Stimulated activated naive CD8-positive, alpha-beta T cell treated with anti-CD3 and anti-CD28 coated beads, Interleukin-15, amount 100 ng/mL, for 72 hours (primary cell): ENCODE measurements around the gene ERGIC1.

ENCODE experiments used
- ATAC-seq: fragments of 150-1000 bp; cut with Tn5 transposase; 2 replicates; pipeline ENCODE4 v1.10.0; 2021; ENCODE audit warnings: mild to moderate bottlenecking, moderate library complexity
- DNase-seq, 2 donors: peaks; one replicate each; pipeline ENCODE4 v3.0.0; 2021 to 2022
- H3K27ac Mint-ChIP-seq, 2 donors: one replicate each; pipeline ENCODE4 v1.8.0; 2022; ENCODE audit warnings: mild to moderate bottlenecking in 2 of 2, mixed read lengths in 2 of 2, moderate library complexity in 2 of 2
- H3K27me3 Mint-ChIP-seq: one replicate; pipeline ENCODE4 v1.8.0; 2022; ENCODE audit warnings: mixed read lengths
- H3K4me1 Mint-ChIP-seq: one replicate; pipeline ENCODE4 v1.8.0; 2022; ENCODE audit warnings: mild to moderate bottlenecking, mixed read lengths
- H3K4me3 Mint-ChIP-seq, 2 donors: one replicate each; pipeline ENCODE4 v1.8.0; 2022; ENCODE audit warnings: mild to moderate bottlenecking in 2 of 2, mixed read lengths in 2 of 2, moderate library complexity in 1 of 2
- H3K9me3 Mint-ChIP-seq, 2 donors: one replicate each; pipeline ENCODE4 v1.8.0; 2022; ENCODE audit warnings: mixed read lengths in 2 of 2

ERGIC1 gene

DNA sequence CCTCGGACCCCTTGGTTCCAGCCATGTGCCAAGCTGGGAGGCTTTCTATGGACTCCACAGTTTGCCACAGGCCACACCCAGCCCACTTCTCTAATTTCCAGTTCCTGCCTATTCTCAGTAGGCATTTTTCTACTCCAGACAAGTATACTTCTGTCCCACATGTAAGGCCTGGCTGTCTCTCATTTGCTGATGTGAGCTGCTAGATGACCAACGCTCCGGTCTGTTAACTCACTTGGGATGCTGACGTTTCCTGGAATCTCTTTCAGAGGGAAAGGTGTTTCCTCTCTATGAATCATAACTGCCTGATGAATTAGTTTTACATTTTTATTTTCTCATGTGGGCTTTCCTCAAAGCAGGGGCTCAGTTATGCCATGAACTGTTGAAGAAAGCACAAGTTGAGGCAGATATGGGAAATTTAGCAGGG lies 36.3 kb downstream of the ERGIC1 start:
- Mint-ChIP-seq H3K27ac (no peak overlapping the region), H3K27me3 (no peaks in the 10 kb centered on the region), H3K9me3 (no peaks in the 10 kb centered on the region), H3K4me1 (peaks cover 41% of the 10 kb centered on the region), H3K4me3 (no peak overlapping the region)
- no peak for ATAC-seq
- DNase-seq: no peak

DNA sequence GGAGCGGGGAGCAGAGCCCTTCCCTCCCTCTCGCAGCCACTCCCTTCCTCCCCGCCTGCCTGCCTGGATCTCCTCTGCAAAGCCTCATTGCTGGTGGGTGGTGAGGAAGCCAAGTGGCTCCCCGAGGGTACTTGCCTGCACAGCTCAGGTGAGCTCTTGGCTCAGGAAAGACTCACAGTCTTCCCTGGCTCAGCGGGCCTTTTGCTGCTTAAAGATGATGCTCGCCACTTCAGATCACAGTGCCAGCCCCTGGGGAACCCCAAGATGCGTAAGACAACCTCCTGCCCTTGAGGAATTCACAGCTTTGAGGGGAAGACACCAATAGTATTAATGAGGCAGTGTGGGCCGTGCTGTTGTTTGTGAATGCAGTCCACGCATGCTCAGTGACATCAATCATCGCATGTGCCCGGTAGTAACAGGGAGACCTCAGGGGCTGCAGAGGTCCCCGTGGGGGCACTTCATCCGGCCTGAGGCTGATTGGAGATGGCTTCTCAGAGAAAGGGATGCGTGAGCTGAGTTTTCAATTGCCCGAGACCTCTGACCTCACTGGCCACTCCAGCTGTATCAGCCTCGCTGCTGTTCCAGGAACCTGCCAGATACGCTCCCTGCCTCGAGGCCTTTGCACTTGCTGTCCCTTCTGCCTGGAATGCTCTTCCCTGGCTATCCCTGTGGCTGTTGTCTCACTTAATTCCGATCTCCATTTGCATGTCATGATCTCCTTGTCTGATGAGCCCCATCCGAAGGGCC lies 36.8 kb downstream of the ERGIC1 start:
- ATAC-seq (no peak), DNase-seq (no peak)
- Mint-ChIP-seq H3K4me3 (no peak overlapping the region), H3K27me3 (no peaks in the 10 kb centered on the region), H3K9me3 (no peaks in the 10 kb centered on the region), H3K27ac (no peak overlapping the region), H3K4me1 (peaks cover 39% of the 10 kb centered on the region)

DNA sequence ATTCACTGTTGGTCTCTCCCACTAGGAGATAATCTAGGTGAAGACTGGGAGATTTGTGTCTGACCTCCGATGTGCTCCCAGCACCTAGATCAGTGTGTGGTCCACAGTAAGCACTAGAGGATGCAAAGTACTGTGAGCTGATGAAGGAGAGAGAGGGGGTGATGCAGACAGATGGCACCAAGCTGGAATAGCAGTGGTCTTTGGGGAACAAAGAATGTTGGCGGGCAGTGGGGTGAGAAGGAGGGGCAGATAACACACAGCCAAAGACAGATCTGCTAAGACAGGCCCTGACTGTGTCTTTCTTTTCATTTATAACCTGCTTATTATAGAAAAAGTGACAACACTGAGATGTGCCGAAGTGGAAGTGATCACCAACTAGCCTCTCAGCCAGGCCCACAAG lies 37.5 kb downstream of the ERGIC1 start:
- no peak overlapping the region for H3K4me3 Mint-ChIP-seq
- no peak for ATAC-seq
- no peak overlapping the region for H3K27ac Mint-ChIP-seq
- H3K4me1 Mint-ChIP-seq: peaks cover 35% of the 10 kb centered on the region
- no peaks in the 10 kb centered on the region for H3K9me3 Mint-ChIP-seq
- DNase-seq: no peak
- H3K27me3 Mint-ChIP-seq: no peaks in the 10 kb centered on the region

DNA sequence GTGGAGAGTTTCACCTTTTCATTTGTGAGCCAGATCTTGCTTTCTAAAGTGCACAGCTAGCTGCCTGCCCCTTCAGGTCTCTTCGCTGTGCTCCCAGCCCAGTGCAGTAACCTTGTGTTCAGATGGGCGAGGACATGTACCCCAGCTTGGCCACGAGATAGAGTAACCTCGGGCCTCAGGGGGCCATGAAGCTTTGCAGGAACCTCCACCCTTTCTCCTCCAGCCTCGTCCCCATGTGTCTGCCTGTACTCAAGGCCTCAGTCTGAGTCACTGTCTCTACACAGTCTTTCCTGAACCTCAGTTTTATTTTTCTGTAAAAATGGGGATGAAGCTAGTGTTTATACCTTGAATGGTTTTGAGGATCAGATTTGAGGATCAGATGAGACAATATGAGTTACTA lies 37.9 kb downstream of the ERGIC1 start:
- Mint-ChIP-seq H3K4me1 (peaks cover 31% of the 10 kb centered on the region), H3K27ac (no peak overlapping the region), H3K4me3 (no peak overlapping the region), H3K27me3 (no peaks in the 10 kb centered on the region), H3K9me3 (no peaks in the 10 kb centered on the region)
- ATAC-seq (no peak), DNase-seq (no peak)

DNA sequence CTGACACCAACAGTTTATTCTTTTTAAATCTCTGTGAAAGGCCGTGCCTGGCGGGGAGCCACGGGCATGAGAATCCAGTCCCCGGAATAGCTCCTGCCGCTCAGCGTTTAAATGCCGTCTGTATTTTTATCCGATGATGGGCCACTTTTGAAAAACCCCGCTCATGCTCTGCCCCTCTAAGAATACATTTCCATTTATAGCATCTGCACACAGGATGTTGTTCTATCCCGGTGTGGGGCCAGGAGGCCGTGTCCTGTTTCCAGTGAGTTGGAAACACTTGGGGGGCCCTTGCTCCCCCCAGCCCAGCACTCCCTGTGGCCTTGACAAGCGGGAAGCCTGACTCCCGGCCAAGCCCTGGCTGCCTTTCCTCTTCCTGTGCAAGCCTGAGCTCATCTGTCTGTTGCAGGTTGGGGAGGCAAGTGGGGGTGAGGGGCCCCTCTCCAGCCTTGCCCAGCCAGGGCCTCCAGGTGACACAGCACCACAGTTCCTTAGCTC lies 39.0 kb downstream of the ERGIC1 start:
- peak overlapping the region in 1 of 2 donors; percentile 15 for H3K27ac Mint-ChIP-seq
- no peak for DNase-seq
- no peak overlapping the region for H3K4me3 Mint-ChIP-seq
- H3K4me1 Mint-ChIP-seq: peaks cover 28% of the 10 kb centered on the region
- H3K27me3 Mint-ChIP-seq: no peaks in the 10 kb centered on the region
- no peak for ATAC-seq
- H3K9me3 Mint-ChIP-seq: no peaks in the 10 kb centered on the region

DNA sequence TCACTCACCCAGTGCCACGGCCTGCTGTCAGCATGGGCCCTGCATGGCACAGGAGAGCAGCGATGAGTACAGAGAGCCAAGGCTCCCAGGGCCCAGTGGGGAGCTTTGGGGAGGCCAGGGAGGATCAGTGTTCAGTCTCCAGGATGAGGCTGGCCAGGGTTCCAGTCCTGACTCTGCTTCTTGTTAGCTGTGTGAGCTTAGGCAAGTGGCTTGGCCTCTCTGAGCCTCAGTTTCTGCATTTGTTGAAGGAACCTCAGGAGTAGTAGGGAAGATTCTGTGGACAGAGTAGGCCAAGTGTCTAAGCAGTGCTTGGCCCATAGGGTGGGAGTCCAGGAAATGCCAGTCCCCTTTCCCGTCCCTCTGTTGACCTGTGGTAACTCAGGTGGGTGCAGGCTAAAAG lies 39.5 kb downstream of the ERGIC1 start:
- H3K4me3 Mint-ChIP-seq: no peak overlapping the region
- H3K27me3 Mint-ChIP-seq: no peaks in the 10 kb centered on the region
- H3K27ac Mint-ChIP-seq: no peak overlapping the region
- H3K4me1 Mint-ChIP-seq: peaks cover 25% of the 10 kb centered on the region
- no peaks in the 10 kb centered on the region for H3K9me3 Mint-ChIP-seq
- no peak for ATAC-seq
- DNase-seq: no peak

DNA sequence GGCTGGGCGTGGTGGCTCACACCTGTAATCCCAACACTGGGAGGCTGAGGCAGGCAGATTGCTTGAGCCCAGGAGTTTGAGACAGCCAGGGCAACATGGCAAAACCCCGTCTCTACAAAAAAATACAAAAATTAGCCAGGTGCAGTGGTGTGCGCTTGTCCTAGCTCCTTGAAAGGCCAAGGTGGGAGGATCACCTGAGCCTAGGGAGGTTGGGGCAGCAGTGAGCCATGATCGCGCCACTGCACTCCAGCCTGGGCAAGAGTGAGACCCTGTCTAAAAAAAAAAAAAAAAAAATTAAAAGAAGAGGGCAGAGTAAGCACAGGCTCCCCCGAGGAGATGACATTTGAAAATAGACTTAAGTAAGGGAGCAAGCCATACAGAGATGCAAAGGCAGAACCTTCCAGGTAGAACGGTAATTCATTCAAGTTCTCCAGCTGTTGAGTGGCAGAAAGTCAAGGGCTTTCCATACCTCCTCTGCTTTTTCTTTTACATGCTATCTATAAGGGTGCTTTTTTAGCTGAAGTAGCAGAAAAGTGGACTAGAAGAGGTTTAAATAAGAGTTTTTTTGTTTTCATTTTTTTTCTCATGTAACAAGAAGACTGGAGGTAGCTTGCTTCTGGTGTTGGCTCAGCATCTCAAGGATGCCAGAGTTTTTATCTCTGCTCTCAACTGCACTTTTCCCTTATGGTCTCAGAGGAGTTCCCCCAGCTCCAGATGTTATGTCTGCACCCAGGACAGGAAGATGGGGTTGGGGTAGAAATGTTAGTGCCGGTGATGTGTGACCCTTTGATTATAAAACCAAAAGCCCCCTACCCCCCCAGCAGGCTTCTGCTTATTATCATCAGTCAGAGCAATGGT lies 40.8 kb downstream of the ERGIC1 start:
- H3K9me3 Mint-ChIP-seq: no peaks in the 10 kb centered on the region
- no peak for ATAC-seq
- peaks cover 16% of the 10 kb centered on the region for H3K4me1 Mint-ChIP-seq
- H3K27ac Mint-ChIP-seq: no peak overlapping the region
- no peak overlapping the region for H3K4me3 Mint-ChIP-seq
- DNase-seq: no peak
- H3K27me3 Mint-ChIP-seq: no peaks in the 10 kb centered on the region

DNA sequence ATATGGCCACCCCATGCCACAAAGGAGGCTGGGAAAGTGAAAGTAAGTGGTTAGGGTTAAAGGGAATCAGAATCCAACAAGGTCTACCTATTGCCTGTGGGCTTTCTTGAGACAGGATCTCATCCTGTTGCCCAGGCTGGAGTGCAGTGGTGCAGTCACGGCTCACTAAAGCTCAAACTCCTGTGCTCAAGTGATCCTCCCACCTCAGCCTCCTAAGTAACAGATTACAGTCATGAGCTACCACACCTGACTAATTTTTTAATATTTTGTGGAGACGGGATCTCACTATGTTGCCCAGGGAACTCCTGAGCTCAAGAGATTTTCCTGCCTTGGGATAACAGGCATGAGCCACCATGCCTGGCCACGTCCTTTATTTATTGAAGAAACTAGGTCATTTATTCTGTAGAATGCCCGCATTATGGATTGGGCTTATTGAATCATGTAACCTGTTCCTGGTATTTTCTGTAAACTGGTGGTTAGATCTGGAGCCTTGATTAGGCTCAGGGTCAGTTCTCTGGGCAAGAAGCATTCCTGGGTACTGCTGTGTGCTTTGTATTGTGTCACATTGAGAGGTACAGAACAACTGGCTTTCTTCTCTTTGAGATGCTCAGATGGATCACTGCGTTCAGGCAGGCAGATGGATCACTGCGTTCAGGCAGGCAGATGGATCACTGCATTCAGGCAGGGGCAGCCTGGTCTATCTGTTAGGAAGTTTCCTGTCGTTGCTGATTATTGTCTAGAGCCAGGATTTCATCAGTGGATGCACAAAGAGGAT lies 41.6 kb downstream of the ERGIC1 start:
- H3K27me3 Mint-ChIP-seq: no peaks in the 10 kb centered on the region
- H3K4me1 Mint-ChIP-seq: peaks cover 16% of the 10 kb centered on the region
- no peak overlapping the region for H3K27ac Mint-ChIP-seq
- H3K4me3 Mint-ChIP-seq: no peak overlapping the region
- no peaks in the 10 kb centered on the region for H3K9me3 Mint-ChIP-seq
- DNase-seq: no peak
- ATAC-seq: no peak

DNA sequence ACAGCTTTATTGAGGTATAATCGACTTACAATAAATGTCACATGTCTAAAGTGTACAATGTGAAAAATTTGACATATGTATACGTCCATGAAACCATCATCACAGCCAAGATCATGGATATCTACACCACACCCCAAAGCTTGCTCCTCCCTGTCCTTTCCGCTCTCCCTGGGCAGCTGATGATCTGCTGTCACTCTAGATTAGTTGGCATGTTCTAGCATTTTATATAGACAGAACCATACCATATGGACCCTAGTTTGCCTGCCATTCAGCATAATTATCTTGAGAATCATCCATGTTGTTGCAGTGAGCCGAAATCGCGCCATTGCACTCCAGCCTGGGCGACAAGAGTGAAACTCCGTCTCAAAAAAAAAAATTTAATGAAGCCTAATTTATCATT lies 42.5 kb downstream of the ERGIC1 start:
- Mint-ChIP-seq H3K9me3 (no peaks in the 10 kb centered on the region), H3K27me3 (no peaks in the 10 kb centered on the region), H3K4me3 (no peak overlapping the region), H3K27ac (no peak overlapping the region), H3K4me1 (peaks cover 20% of the 10 kb centered on the region)
- ATAC-seq: no peak
- DNase-seq: no peak

DNA sequence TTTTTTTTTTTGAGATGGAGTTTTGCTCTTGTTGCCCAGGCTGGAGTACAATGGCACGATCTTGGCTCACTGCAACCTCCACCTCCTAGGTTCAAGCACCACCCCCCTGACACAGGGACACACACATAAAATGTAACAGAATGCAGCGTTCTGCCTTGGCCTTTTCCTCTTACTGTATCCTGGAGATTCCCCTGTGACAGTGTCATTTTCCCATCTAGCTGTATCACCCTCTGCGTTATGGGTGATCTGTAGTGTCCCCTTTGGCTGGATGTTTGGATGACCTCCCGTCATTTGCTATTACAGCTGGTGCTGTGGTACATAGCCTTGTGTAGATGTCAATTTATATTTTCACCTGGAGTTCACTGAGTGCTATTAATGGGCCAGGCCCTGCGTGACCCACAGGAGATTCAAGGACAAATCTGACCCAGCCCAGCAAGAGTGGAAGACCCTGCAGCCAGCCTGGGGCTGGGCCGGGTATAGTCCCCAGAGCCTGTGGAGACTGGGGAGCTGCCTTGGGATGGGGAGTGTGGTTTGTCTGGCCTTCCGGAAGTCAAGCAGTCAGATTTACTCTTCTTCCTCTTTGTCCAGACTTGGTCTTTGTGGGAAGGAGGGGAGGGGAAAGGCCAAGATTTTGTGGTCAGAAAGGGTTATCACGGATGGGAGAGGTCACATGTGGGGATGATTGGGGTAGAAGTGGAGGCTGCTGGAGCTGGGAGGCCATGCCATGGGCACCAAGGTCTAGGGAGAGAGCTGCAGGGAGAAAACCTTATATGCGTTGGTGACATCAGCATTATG lies 43.6 kb downstream of the ERGIC1 start:
- H3K9me3 Mint-ChIP-seq: no peaks in the 10 kb centered on the region
- no peak overlapping the region for H3K4me3 Mint-ChIP-seq
- H3K4me1 Mint-ChIP-seq: peaks cover 31% of the 10 kb centered on the region
- peak overlapping the region in 1 of 2 donors; percentile 66 for H3K27ac Mint-ChIP-seq
- DNase-seq (no peak), ATAC-seq (no peak)
- H3K27me3 Mint-ChIP-seq: no peaks in the 10 kb centered on the region

DNA sequence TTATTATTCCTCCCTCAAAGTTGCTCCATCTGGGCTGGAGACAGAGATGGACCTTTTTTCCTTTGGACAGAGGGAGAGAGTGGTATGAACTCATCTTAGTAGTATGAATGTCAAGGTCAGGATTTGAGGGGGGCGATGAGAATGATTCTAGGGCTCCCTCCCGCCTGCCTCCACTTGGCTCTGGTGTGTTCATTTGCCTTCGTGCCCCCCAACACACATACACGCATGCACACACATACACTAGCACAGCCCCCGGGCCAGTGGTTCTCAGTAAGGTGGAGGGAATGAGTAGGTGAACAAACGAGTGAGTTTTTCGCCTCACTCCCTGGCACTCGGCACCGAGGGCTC lies 44.5 kb downstream of the ERGIC1 start:
- H3K4me1 Mint-ChIP-seq: peaks cover 36% of the 10 kb centered on the region
- ATAC-seq: no peak
- no peaks in the 10 kb centered on the region for H3K9me3 Mint-ChIP-seq
- no peak for DNase-seq
- no peaks in the 10 kb centered on the region for H3K27me3 Mint-ChIP-seq
- H3K27ac Mint-ChIP-seq: no peak overlapping the region
- no peak overlapping the region for H3K4me3 Mint-ChIP-seq

DNA sequence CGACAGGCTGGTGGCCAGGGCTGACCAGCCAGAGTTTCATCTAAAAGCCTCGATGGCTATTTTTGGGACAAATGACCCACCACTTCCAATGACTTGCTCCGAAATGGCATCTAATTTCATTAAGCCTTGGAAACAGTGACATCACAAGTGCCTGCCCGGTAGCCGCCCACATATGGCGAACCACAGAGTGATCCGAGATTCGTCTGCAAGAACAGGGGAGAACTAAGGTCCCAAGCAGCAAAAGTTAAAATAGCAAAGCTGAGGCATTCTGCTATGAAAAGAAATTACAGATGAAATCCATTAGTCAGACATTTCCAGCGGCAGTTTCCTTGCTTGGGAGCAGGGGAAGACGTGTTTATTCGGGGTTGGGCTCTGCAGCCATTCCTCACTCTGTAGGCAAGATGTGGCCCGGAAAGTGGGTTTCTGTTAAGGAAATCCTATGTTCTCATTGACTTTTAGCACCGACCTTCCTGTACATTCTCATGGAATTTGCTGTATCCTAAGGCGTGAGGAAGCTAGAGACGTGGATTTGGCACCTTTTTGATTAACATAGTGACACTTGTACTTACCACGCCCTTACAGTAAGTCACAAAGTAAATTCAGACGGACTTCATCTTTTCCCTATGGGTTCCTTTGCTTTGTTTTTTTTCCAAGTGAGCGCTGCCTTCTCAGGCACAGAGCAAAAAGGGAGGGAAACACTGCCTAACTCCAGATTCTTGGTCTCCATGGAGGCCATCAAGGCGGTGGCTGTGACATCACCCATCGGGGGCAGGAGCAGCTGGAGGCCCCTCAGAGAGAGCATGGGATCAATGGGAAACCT lies 45.1 kb downstream of the ERGIC1 start:
- H3K27ac Mint-ChIP-seq: no peak overlapping the region
- no peaks in the 10 kb centered on the region for H3K9me3 Mint-ChIP-seq
- no peaks in the 10 kb centered on the region for H3K27me3 Mint-ChIP-seq
- no peak for ATAC-seq
- H3K4me3 Mint-ChIP-seq: no peak overlapping the region
- H3K4me1 Mint-ChIP-seq: peaks cover 37% of the 10 kb centered on the region
- no peak for DNase-seq

DNA sequence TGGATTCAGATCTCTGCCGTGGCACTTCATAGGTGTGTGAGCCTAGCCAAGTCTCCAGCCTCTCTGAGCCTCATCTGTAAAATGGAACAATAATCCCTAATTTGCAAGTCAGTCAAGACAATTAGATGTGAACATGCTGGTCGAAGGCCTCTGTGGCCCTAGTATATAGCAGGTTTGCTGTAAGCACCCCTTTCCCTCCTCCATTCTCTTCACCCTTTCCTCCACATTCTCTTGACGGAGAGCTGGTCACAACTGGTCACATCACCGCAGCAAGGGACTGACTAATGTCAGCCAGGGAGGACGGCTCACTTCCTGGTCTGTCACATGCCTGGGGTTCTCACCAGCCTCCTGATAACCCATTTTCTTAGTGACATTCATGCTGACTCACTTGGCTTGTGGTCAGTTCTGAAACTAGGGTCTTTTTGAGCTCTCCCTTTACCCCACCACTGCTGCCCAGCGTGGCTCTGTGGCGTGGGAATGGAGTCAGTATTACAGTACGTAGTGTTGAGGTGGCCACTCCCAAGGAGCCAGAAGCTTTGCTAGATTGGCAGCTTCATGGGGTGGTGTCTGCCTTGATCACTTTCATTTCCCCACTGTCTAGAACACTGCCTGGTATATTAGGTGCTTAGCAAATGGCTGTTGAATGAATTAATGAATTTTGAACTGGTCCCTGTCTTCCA lies 47.8 kb downstream of the ERGIC1 start:
- peak in 1 of 2 donors; percentile 49 for DNase-seq
- H3K4me1 Mint-ChIP-seq: peaks cover 35% of the 10 kb centered on the region
- H3K9me3 Mint-ChIP-seq: no peaks in the 10 kb centered on the region
- ATAC-seq: peak; percentile 89
- H3K27ac Mint-ChIP-seq: no peak overlapping the region
- no peak overlapping the region for H3K4me3 Mint-ChIP-seq
- no peaks in the 10 kb centered on the region for H3K27me3 Mint-ChIP-seq

DNA sequence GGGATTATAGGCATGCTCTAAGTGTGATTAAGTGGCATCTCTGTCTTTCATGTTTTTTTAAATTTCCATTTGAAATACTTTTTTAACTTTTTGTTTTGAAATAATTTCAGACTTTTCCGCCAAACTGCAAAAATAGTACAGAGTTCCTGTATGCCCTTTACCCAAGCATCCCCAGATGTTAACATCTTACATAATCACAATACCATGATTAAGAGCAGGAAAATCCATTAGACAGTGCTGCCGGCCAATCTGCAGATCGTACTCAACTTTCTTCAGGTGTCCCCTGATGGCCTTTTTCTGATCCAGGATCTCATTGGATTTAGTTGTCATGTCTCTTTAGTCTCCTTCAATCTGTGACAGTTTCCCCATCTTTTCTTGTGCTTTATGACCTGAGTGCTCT lies 49.0 kb downstream of the ERGIC1 start:
- H3K27me3 Mint-ChIP-seq: no peaks in the 10 kb centered on the region
- H3K9me3 Mint-ChIP-seq: no peaks in the 10 kb centered on the region
- ATAC-seq (no peak), DNase-seq (no peak)
- no peak overlapping the region for H3K27ac Mint-ChIP-seq
- H3K4me3 Mint-ChIP-seq: no peak overlapping the region
- H3K4me1 Mint-ChIP-seq: peaks cover 32% of the 10 kb centered on the region
